T-helper 2 cell treated with Interferon-gamma antibody and Interleukin-4, amounts not matched to agents 100 ng/mL and 5 ng/mL, for 36 hours (primary cell): ENCODE measurements around the gene KCNK4. TPM values are rescaled to one million over a fixed set of nuclear protein-coding genes. Genes with fewer than 3 reads are reported as not detected.

Experiments
- intact Hi-C: fragments of 100-400 bp; cut with micrococcal nuclease; formaldehyde crosslinking; loops from one replicate; pipeline ENCODE4 v1.15.1; 2023
- total RNA-seq: library from RNA; stranded (reverse); gene quantifications from 2 replicates; pipeline ENCODE4 v1.2.3, GENCODE V29; 2022

The KCNK4 gene
- total RNA-seq, 1 donor from 2014 or later: not detected

- intact Hi-C loops: loop anchor here (5.0 kb wide), 1 partner anchor 81 kb away; the partner anchor contains the start of gene FERMT3
Observed at GRCh38 chr11:64287676-64288352, 3.3 kb upstream of the KCNK4 start.

GRCh38 chr11:64288353-64288750 lies 2.8 kb upstream of the KCNK4 start:
- intact Hi-C loops: loop anchor here (5.0 kb wide), 1 partner anchor 81 kb away; the partner anchor contains the start of gene FERMT3

GRCh38 chr11:64289002-64289564 lies 2.0 kb upstream of the KCNK4 start:
- intact Hi-C loops: loop anchor here (5.0 kb wide), 1 partner anchor 82 kb away; the partner anchor contains the start of gene FERMT3

- intact Hi-C loops: no loop called here
Observed at GRCh38 chr11:64290352-64291261, 495 bp upstream of the KCNK4 start.

GRCh38 chr11:64291752-64292459 lies 804 bp downstream of the KCNK4 start:
- intact Hi-C loops: no loop called here

GRCh38 chr11:64292460-64293254 lies 1.6 kb downstream of the KCNK4 start:
- intact Hi-C loops: no loop called here

GRCh38 chr11:64294774-64295173 lies 3.7 kb downstream of the KCNK4 start:
- intact Hi-C loops: no loop called here

- intact Hi-C loops: no loop called here
Observed at GRCh38 chr11:64295760-64296159, 4.7 kb downstream of the KCNK4 start.

GRCh38 chr11:64296236-64296635 lies 5.1 kb downstream of the KCNK4 start:
- intact Hi-C loops: no loop called here

GRCh38 chr11:64296830-64297698 lies 6.0 kb downstream of the KCNK4 start:
- intact Hi-C loops: no loop called here

GRCh38 chr11:64297699-64298358 lies 6.7 kb downstream of the KCNK4 start:
- intact Hi-C loops: no loop called here

GRCh38 chr11:64298966-64299846 lies 8.1 kb downstream of the KCNK4 start:
- intact Hi-C loops: no loop called here

GRCh38 chr11:64299847-64300648 lies 8.9 kb downstream of the KCNK4 start, which contains the start of gene CATSPERZ:
TSS of gene CATSPERZ (plus strand) at chr11:64300358. CDS start at chr11:64300411, 53 bp downstream.
- intact Hi-C loops: loop anchor here (10.0 kb wide), 2 partner anchors 295 to 445 kb away; partner anchors contain the start of gene RASGRP2

GRCh38 chr11:64303109-64304031 lies 12.3 kb downstream of the KCNK4 start:
- intact Hi-C loops: loop anchor here (1.0 to 10.0 kb wide), 3 partner anchors 97 to 441 kb away; partner anchors contain the start of genes FERMT3 and RASGRP2

- intact Hi-C loops: loop anchor here (1.0 to 10.0 kb wide), 3 partner anchors 98 to 441 kb away; partner anchors contain the start of genes FERMT3 and RASGRP2
Observed at GRCh38 chr11:64304032-64304315, 12.9 kb downstream of the KCNK4 start.
